Stimulated activated CD8-positive, alpha-beta memory T cell treated with anti-CD3 and anti-CD28 coated beads, Interleukin-15, amount 100 ng/mL, for 1 hour (primary cell): Measurements from ENCODE around the gene GSTA3.
"Not testable (repeated sequence)": the region's sequence is repeated elsewhere in the genome, so short reads cannot be mapped to it uniquely, and the experiment has no call there.

ENCODE experiments used
- DNase-seq: peaks from one replicate; pipeline ENCODE4 v3.0.0-alpha.2; 2020; ENCODE audit warnings: low read depth

Gene GSTA3

GRCh38 chr6:52909531-52909930, at the start of gene GSTA3:
Gene GSTA3 (minus strand): TSS chr6:52909698. CDS start chr6:52905834, 3,864 bp downstream.
- DNase-seq: no peak

DNA sequence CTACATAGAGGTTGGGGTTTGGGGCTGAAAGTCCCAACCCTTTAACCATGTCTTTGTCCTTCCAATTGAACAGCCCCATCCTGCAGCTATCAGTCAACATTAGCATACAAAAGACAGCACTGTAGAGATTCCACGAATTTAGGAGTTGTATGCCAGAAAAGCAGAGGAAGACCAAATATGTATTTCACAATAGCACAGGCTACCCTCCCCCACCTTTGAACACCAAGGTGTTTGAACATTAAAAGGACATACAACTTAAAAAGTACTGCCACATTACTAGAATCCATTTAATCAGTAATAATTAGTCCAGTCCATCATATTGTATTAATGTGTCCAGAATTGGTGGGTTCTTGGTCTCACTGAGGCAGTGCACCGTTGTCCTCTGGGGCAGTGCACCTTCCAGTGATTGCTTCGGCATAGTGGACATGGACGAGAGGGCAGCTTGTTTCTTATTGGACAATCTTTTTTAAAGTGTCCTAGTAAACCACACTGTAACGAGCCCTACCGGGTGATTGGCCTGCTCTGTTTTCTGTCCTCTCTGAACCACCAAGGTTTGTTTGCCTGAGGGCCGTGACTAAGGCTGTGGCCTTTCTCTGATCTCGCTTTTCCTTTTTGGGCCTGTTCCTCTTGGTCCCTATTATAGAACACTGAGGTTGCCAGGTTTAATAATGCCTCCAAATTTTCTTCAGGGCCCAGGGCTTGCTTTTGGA, 49.2 kb upstream of the GSTA3 start:
- no peak for DNase-seq

GRCh38 chr6:52955871-52956270, 46.4 kb upstream of the GSTA3 start:
- no peak for DNase-seq

DNA sequence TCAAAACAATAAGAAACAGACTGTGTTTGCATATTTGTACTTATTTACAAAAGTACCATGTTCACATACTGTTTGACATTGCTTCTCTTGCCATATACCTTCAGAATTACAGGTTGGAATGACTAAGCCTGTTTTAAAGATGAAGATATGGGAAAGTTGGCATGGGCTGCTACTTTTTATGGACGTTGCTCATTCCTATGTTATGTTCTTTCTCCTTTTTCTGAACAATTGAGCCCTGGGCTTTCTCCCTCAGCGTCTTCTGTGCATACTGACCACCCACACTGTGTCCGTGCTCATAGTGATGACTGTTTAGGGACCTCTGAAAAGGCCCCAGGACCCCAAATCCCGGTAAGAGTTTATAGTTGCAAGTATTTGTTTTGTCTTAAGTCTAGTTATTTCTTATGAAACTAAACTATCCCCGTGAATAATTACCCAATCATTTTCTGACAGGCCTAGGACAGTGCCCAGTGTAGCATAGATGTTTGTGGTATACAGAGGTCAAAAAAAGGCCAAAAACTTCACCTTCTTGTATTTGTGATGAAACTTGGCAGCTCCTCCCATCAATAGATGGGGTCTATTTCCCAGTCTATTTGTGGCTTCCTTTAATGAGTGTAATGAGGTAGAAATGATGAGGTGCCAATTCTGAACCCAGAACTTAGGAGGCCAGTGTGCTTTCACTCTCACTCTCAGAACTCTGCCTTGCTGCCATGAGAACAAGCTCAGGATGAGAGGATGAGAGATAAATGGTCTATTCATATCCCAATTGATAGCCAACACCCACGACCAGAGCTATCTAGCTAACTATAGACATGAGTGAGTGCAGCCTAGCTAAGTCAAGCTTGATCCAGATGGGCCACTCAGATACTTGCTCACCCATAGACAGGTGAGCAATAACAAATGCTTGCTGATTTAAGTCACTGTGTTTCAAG, 44.7 kb upstream of the GSTA3 start:
- DNase-seq: no peak

DNA sequence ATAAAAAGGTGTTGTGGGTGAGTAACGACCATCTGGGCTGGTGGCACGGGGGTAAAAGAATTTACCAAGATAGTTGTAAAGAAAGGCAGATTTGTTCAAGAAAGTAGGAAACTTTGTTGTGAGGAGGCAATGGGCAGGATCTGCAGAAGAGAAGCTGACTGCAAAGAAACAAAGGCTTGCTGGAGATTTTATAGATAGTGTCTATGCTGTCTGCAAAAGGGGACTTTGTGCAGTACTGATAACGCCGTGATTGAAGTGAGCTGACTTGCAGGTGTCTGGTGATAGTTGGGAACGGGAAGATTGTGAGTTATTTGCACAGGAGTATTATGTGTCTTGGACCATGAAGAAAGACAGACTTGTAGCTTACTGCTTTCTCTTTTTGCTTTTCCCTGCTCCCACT, 36.8 kb upstream of the GSTA3 start:
- no peak for DNase-seq

GRCh38 chr6:52942821-52943220, 33.3 kb upstream of the GSTA3 start:
- DNase-seq: not testable (repeated sequence)

GRCh38 chr6:52942221-52942620, 32.7 kb upstream of the GSTA3 start:
- DNase-seq: no peak

- no peak for DNase-seq
These were observed 28.4 kb upstream of the GSTA3 start for GRCh38 chr6:52937908-52938307.

GRCh38 chr6:52933778-52934177, 24.3 kb upstream of the GSTA3 start:
- DNase-seq: no peak

DNA sequence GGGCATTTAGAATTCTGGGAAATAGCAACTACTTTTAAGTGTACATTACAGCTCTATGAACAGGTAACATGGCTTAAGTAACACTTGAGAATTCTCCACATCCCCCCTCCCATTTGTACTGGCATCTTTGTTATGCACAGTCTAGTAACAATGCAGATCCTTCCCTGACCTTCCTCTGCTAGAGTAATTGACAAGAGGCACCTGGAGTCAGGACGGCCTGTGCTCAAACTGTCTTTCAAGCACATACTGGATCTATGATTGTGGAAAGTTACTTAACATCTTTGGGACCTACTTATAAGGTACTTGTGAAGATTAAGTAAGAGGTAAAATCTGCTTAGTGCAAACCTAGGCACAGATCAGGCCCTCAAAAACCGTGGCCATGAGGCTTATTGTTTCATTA, 21.9 kb upstream of the GSTA3 start:
- DNase-seq: no peak

DNA sequence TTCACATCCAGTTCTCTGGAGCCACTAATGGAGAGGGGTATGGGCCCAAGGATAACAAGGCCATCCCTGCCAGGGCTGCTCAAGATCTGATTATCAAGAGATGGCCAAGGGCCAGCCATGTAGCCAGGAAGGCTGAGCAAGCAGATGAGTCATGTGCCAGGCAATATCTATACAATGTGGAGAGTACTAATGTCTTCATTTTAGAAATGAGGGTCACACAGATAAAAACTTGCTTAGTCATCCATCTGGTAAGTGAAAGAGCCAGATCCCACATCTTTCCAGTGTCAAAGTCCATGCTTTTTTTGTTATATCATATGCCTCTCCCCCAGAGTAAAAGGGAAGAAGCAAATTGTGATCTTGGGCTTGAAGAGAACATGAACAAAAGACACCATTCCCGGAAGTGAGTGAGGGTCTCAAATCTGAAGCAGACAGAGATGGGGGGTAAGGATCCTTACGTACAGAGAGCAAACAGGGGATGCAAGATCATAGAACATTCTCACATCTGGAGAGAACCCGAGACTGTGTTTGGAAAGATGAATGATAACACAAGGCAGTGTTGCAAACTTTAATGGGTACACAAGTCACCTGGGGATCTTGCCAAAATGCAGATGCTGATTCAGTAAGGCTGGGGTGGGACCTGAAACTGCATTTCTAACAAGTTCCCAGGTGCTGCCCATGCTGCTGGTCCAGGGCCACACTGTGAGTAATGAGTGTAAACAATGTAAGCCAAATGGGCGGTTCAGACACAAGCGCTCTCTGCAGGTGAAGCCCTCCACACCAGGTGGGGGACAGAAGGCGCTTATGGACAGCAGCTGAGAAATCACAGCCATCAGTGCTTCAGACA, 20.0 kb upstream of the GSTA3 start:
- no peak for DNase-seq

GRCh38 chr6:52927451-52927850, 18.0 kb upstream of the GSTA3 start:
- DNase-seq: no peak

GRCh38 chr6:52925919-52926792, 16.7 kb upstream of the GSTA3 start:
- DNase-seq: no peak

GRCh38 chr6:52925042-52925441, 15.5 kb upstream of the GSTA3 start:
- no peak for DNase-seq

GRCh38 chr6:52923689-52924088, 14.2 kb upstream of the GSTA3 start:
- DNase-seq: not testable (repeated sequence)

- DNase-seq: no peak
These were observed 12.7 kb upstream of the GSTA3 start for GRCh38 chr6:52922161-52922560.

GRCh38 chr6:52921743-52922142, 12.2 kb upstream of the GSTA3 start:
- DNase-seq: no peak

- DNase-seq: not testable (repeated sequence)
These were observed 10.0 kb upstream of the GSTA3 start for GRCh38 chr6:52919511-52919910.

- DNase-seq: not testable (repeated sequence)
These were observed 9.3 kb upstream of the GSTA3 start for GRCh38 chr6:52918771-52919170.

DNA sequence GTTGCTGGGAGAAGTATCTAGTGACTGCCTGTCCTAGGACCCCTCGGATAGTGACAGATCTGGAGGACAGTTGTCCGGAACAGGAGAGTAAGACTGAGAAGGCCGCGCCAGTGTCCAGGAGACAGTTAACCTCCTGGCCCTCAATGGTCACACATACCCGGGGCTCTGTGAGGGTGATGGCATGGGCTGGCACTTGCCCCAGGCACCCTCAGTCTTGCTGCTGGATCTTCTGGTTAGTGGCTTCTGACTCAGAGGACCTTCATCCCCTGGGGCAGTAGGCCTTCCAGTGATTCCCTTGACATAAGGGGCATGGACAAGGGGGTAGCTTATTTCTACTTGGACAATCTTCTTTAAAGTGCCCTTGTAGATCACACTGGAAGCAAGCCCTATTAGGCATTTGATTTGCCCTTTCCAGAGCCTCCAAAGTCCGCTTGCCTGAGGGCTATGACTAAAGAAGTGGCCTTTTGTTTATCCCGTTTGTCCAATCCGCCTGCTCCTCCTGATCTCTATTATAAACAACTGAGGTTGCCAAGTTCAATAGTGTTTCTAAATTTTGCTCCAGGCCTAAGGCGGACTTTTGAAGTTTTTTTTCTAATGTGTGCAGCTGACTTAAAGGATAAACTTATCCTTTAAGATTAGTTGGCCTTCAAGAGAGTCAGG, 8.7 kb upstream of the GSTA3 start:
- DNase-seq: not testable (repeated sequence)

- DNase-seq: no peak
These were observed 5.0 kb upstream of the GSTA3 start for GRCh38 chr6:52914516-52914915.
